ENCODE data around the gene UPF2. TPM values are rescaled to one million over a fixed set of nuclear protein-coding genes. Genes with fewer than 3 reads are reported as not detected.

UPF2 gene
- polyA plus RNA-seq, 1 donor (not counting 4 experiments of a cell fraction or from before 2014, with no cell fraction given), result 20.3 TPM

GRCh38 chr10:12063483-12063818, 20.8 kb upstream of the UPF2 start:
- TF ChIP-seq EZH2 (IDR thresholded peaks at IDR 0.05; ENCODE audit: low read length) (no peak), CTCF (optimal IDR thresholded peaks at IDR 0.05 in 1 of 3, IDR thresholded peaks at IDR 0.05 in 1 of 3, conservative IDR thresholded peaks at IDR 0.05 in 1 of 3; ENCODE audit: extremely low read depth in 1 of 3, insufficient read depth in 2 of 3, low read length in 3 of 3) (no peak)

GRCh38 chr10:12062754-12063482, 20.3 kb upstream of the UPF2 start:
- no peaks in the 10 kb centered on the region for H3K36me3 ChIP-seq (ENCODE audit: control insufficient read depth in 2 of 2, extremely low read depth in 1 of 2, insufficient read depth in 2 of 2, low read length in 2 of 2)
- H3K4me1 ChIP-seq (ENCODE audit: control insufficient read depth, extremely low read depth, insufficient read depth, low read length), result peaks cover 10% of the 10 kb centered on the region
- no peak overlapping the region for H3K9ac ChIP-seq (ENCODE audit: control insufficient read depth, extremely low read depth, insufficient read depth, low read length)
- H3K27me3 ChIP-seq (ENCODE audit: control insufficient read depth, extremely low read depth, insufficient read depth, low read length), result no peaks in the 10 kb centered on the region
- no peaks in the 10 kb centered on the region for H3K9me3 ChIP-seq (ENCODE audit: control insufficient read depth, low read depth, low read length)
- H3K27ac ChIP-seq (ENCODE audit: control insufficient read depth, insufficient read depth, low read length), result no peak overlapping the region
- no peak overlapping the region for H3K4me3 ChIP-seq (ENCODE audit: control insufficient read depth in 2 of 3, extremely low read depth in 1 of 3, insufficient read depth in 2 of 3, low read depth in 1 of 3, low read length in 3 of 3)
- dilution Hi-C loops (cut with MboI; ENCODE audit: extremely low pct_ligation_motif_present, low sequenced_read_pairs), result no loop called here
- no peak for FAIRE-seq
- H3K79me2 ChIP-seq (ENCODE audit: control insufficient read depth, insufficient read depth, low read length), result no peaks in the 10 kb centered on the region
- no peaks in the 10 kb centered on the region for H3K9me1 ChIP-seq (ENCODE audit: control insufficient read depth, extremely low read depth, insufficient read depth, low read length)
- H4K20me1 ChIP-seq (ENCODE audit: control insufficient read depth, extremely low read depth, insufficient read depth, low read length), result no peaks in the 10 kb centered on the region
- no peak for DNase-seq (ENCODE audit: low read depth, low spot score)
- no peak overlapping the region for H2AFZ ChIP-seq (ENCODE audit: control insufficient read depth, low read length)
- H3K4me2 ChIP-seq (ENCODE audit: control insufficient read depth, extremely low read depth, insufficient read depth, low read depth, low read length), result no peak overlapping the region
- TF ChIP-seq CTCF (optimal IDR thresholded peaks at IDR 0.05 in 1 of 3, IDR thresholded peaks at IDR 0.05 in 1 of 3, conservative IDR thresholded peaks at IDR 0.05 in 1 of 3; ENCODE audit: extremely low read depth in 1 of 3, insufficient read depth in 2 of 3, low read length in 3 of 3), result no peak
- no peak for TF ChIP-seq EZH2 (IDR thresholded peaks at IDR 0.05; ENCODE audit: low read length)

More at GRCh38 chr10:12063483-12063818, 20.8 kb upstream of the UPF2 start:
- Histone ChIP-seq H3K27ac (ENCODE audit: control insufficient read depth, insufficient read depth, low read length) (no peak overlapping the region), H3K4me3 (ENCODE audit: control insufficient read depth in 2 of 3, extremely low read depth in 1 of 3, insufficient read depth in 2 of 3, low read depth in 1 of 3, low read length in 3 of 3) (no peak overlapping the region), H3K79me2 (ENCODE audit: control insufficient read depth, insufficient read depth, low read length) (no peaks in the 10 kb centered on the region), H3K4me1 (ENCODE audit: control insufficient read depth, extremely low read depth, insufficient read depth, low read length) (peaks cover 12% of the 10 kb centered on the region), H3K9me3 (ENCODE audit: control insufficient read depth, low read depth, low read length) (no peaks in the 10 kb centered on the region), H3K9me1 (ENCODE audit: control insufficient read depth, extremely low read depth, insufficient read depth, low read length) (no peaks in the 10 kb centered on the region), H3K4me2 (ENCODE audit: control insufficient read depth, extremely low read depth, insufficient read depth, low read depth, low read length) (no peak overlapping the region), H3K36me3 (ENCODE audit: control insufficient read depth in 2 of 2, extremely low read depth in 1 of 2, insufficient read depth in 2 of 2, low read length in 2 of 2) (no peaks in the 10 kb centered on the region), H3K27me3 (ENCODE audit: control insufficient read depth, extremely low read depth, insufficient read depth, low read length) (no peaks in the 10 kb centered on the region), H4K20me1 (ENCODE audit: control insufficient read depth, extremely low read depth, insufficient read depth, low read length) (no peaks in the 10 kb centered on the region), H3K9ac (ENCODE audit: control insufficient read depth, extremely low read depth, insufficient read depth, low read length) (no peak overlapping the region), H2AFZ (ENCODE audit: control insufficient read depth, low read length) (no peak overlapping the region)
- dilution Hi-C loops (cut with MboI; ENCODE audit: extremely low pct_ligation_motif_present, low sequenced_read_pairs), result no loop called here
- DNase-seq (ENCODE audit: low read depth, low spot score) (no peak), FAIRE-seq (no peak)
